Rectal smooth muscle tissue (tissue), 1 donor: ENCODE measurements around the gene MMP17.
A peak's percentile ranks its signal among the peaks of the same experiment; 100 is the strongest.

Experiments used
- H3K27ac ChIP-seq: one replicate; pipeline ENCODE4 v1.7.0; 2013; ENCODE audit warnings: low read depth, low read length, inconsistent platforms
- H3K27me3 ChIP-seq: one replicate; pipeline ENCODE4 v1.7.0; 2013; ENCODE audit warnings: low read length; ENCODE audit not compliant: control insufficient read depth, insufficient read depth
- H3K36me3 ChIP-seq: one replicate; pipeline ENCODE4 v1.7.0; 2013; ENCODE audit warnings: low read length; ENCODE audit not compliant: control insufficient read depth, insufficient read depth
- H3K4me1 ChIP-seq: one replicate; pipeline ENCODE4 v1.7.0; 2013; ENCODE audit warnings: low read length; ENCODE audit not compliant: control insufficient read depth, insufficient read depth
- H3K4me3 ChIP-seq: one replicate; pipeline ENCODE4 v1.7.0; 2013; ENCODE audit warnings: low read length
- H3K9ac ChIP-seq: one replicate; pipeline ENCODE4 v1.7.0; 2013; ENCODE audit warnings: low read length

Gene MMP17

GRCh38 chr12:131827961-131828534 is at the start of gene MMP17:
TSS of gene MMP17 (plus strand) at chr12:131828393. CDS start at chr12:131828495, 102 bp downstream.
- Histone ChIP-seq H3K27ac (no peak within 1 kb of the TSS), H3K27me3 (peaks cover 16% of the 10 kb centered on the region), H3K4me1 (peaks cover 5% of the 10 kb centered on the region), H3K36me3 (no peaks in the 10 kb centered on the region), H3K4me3 (peak within 1 kb of the TSS; percentile 54), H3K9ac (no peak within 1 kb of the TSS)

- Histone ChIP-seq H3K27me3 (no peaks in the 10 kb centered on the region), H3K36me3 (peaks cover 13% of the 10 kb centered on the region), H3K27ac (no peak overlapping the region), H3K9ac (no peak overlapping the region), H3K4me3 (no peak overlapping the region), H3K4me1 (peaks cover 4% of the 10 kb centered on the region)
These were observed 49.2 kb upstream of the MMP17 start for GRCh38 chr12:131779027-131779426.

- H3K36me3 ChIP-seq = peaks cover 13% of the 10 kb centered on the region
- H3K27ac ChIP-seq = no peak overlapping the region
- no peak overlapping the region for H3K9ac ChIP-seq
These were observed 46.1 kb upstream of the MMP17 start for GRCh38 chr12:131782061-131782460.

GRCh38 chr12:131783915-131784541 is 44.2 kb upstream of the MMP17 start:
- H3K36me3 ChIP-seq = peaks cover 8% of the 10 kb centered on the region
- no peaks in the 10 kb centered on the region for H3K4me1 ChIP-seq
- no peak overlapping the region for H3K9ac ChIP-seq
- H3K27ac ChIP-seq = no peak overlapping the region
- no peaks in the 10 kb centered on the region for H3K27me3 ChIP-seq
- no peak overlapping the region for H3K4me3 ChIP-seq

More at GRCh38 chr12:131782061-131782460, 46.1 kb upstream of the MMP17 start:
- H3K4me1 ChIP-seq = no peaks in the 10 kb centered on the region
- H3K27me3 ChIP-seq = no peaks in the 10 kb centered on the region
- H3K4me3 ChIP-seq = no peak overlapping the region

- Histone ChIP-seq H3K9ac (no peak overlapping the region), H3K27ac (no peak overlapping the region), H3K4me1 (no peaks in the 10 kb centered on the region), H3K36me3 (peaks cover 11% of the 10 kb centered on the region), H3K27me3 (no peaks in the 10 kb centered on the region), H3K4me3 (no peak overlapping the region)
These were observed 43.1 kb upstream of the MMP17 start for GRCh38 chr12:131784909-131785762.

DNA sequence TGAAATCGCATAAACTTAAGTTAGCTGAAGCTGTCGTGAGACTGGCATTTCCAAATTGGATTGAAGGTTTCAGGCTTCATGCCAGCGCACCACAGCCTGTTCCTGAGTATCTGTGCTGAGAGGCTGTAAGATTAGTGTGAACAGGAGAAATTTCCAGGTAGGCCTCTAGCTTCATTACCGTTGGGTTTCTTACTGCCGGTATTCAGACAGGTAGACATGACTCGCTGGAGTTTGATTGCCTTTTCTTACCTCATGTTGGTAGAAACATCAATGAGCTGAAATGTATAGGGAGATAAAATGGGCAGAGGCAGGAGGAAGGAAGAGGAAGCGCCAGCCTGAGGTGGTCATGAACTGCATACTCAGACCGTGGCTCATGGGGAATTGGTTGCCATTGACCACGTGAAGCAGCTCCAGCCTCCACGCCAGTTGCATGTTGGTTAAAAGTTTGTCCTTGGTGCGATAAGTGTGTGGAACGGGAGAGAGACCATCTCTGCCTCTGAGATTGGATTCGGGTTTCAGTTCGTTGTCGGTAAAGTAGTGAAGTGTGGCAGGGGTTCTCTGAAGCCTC is 42.3 kb upstream of the MMP17 start:
- Histone ChIP-seq H3K27me3 (no peaks in the 10 kb centered on the region), H3K36me3 (peaks cover 8% of the 10 kb centered on the region), H3K27ac (no peak overlapping the region)

DNA sequence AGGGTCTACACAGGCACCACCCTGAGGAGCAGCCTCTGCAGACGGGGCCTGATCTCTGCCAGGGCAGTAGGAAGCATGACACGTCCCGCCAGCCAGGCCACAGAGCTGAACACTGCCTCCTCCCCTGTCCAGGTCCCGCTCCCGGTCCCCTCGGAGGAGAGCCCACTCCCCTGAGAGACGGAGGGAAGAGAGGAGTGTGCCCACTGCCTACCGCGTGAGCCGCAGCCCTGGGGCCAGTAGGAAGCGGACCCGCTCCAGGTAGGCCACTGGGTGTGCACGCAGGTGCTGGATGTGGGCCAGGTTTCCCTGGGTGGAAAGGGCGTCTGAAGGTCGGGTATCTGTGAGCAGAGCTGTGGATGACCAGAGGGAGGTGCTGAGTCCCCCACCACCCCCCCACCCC is 41.9 kb upstream of the MMP17 start:
- Histone ChIP-seq H3K27ac (no peak overlapping the region), H3K9ac (no peak overlapping the region), H3K4me1 (no peaks in the 10 kb centered on the region), H3K4me3 (no peak overlapping the region), H3K36me3 (peaks cover 8% of the 10 kb centered on the region), H3K27me3 (no peaks in the 10 kb centered on the region)

More for the DNA sequence above, 42.3 kb upstream of the MMP17 start:
- no peak overlapping the region for H3K9ac ChIP-seq
- H3K4me1 ChIP-seq = no peaks in the 10 kb centered on the region
- no peak overlapping the region for H3K4me3 ChIP-seq

DNA sequence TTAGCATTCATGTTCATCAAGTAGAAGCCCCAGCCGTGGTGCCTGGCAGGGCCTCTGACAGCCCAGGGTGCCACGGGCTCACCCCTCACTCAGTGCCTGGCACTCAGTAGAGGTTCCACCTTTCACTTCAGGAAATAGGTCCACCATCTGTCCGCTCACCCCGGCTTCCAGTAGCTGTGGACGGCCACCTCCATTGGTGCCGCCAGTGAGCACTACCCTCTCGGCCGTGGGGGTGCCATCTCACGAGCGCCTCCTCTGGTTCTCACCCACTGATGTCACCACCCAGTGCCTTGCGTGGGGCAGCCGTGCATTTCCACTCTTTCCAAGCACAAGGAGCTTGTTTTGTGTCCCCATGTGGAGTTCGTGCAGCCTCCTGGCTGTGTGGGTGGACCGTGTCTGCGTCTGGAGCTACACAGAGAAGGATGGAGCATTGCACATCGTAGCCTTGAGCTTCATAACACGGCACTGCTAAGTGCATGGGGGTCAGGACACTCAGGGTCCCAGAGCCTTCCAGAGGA is 41.0 kb upstream of the MMP17 start:
- Histone ChIP-seq H3K9ac (no peak overlapping the region), H3K27ac (no peak overlapping the region), H3K4me1 (no peaks in the 10 kb centered on the region), H3K27me3 (no peaks in the 10 kb centered on the region), H3K4me3 (no peak overlapping the region), H3K36me3 (peaks cover 13% of the 10 kb centered on the region)

DNA sequence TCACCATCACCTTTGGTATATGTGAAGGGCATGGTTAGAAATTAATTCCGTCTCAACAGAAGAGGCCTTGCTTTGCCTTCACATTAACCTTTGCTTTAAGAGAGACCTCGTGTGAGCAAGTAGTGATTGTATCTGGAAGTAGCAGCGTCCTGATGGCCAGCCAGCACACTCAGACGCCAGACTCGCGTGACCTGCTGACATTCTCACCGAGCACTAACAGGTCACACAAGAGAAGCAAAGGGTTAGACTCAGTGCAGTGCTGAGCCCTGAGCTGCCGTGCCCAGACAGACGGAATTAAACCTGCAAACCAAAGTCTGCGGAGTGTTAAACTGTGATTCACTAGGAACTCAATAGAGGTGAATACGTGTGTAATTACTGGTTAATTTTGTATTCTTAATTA is 40.1 kb upstream of the MMP17 start:
- H3K4me1 ChIP-seq = no peaks in the 10 kb centered on the region
- no peaks in the 10 kb centered on the region for H3K27me3 ChIP-seq
- H3K4me3 ChIP-seq = no peak overlapping the region
- no peak overlapping the region for H3K9ac ChIP-seq
- H3K36me3 ChIP-seq = peaks cover 14% of the 10 kb centered on the region
- no peak overlapping the region for H3K27ac ChIP-seq

- Histone ChIP-seq H3K4me1 (no peaks in the 10 kb centered on the region), H3K27ac (no peak overlapping the region), H3K36me3 (peaks cover 16% of the 10 kb centered on the region), H3K9ac (no peak overlapping the region), H3K4me3 (no peak overlapping the region), H3K27me3 (no peaks in the 10 kb centered on the region)
These were observed 38.6 kb upstream of the MMP17 start for GRCh38 chr12:131789638-131790037.

DNA sequence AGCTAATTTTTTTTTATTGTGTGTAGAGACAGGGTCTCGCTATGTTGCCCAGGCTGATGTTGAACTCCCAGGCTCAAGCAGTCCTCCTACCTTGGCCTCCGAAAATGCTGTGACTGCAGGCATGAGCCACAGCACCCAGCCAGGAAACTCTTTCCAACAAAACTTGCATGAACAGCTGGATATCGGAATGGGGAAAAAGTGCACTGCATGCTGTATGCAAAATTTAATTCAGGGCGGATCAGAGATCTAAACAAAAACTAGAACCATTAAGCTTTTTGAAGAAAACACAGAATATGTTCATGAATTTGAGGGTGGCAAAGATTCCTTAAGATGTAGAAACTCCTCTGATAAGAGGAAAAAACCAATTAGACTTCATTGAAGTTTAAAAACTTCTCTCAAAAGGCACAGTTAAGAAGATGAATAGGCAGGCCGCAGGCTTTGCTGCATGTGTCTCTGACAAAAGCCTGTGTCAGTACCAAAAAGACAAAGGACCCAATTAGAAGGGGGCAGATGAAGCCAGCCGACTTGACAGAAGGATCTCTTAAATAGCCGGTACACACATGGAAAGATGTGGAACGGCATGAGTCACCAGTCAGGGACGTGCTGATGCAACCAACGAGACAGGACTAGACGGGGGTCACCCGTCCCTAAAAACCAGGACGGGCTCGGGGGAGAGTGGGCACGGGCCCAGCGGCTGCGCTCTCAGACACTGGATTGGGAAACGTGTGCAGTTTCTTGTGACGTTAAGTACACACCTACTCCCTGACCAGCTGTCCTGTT is 34.8 kb upstream of the MMP17 start:
- Histone ChIP-seq H3K4me3 (no peak overlapping the region), H3K27ac (no peak overlapping the region), H3K36me3 (peaks cover 24% of the 10 kb centered on the region), H3K4me1 (no peaks in the 10 kb centered on the region), H3K9ac (no peak overlapping the region), H3K27me3 (no peaks in the 10 kb centered on the region)
